Thymus (tissue), 11 donors: ENCODE measurements around the gene ADM5. TPM values are rescaled to one million over a fixed set of nuclear protein-coding genes. Genes with fewer than 3 reads are reported as not detected.

Experiments used
- DNase-seq, 9 donors: peaks; one replicate each; pipeline ENCODE4 v3.0.0-alpha.2; 2013; ENCODE audit warnings: low spot score in 9 of 9, low read depth in 6 of 9, missing footprints in 1 of 9
- H3K27ac ChIP-seq, 2 donors: one replicate each; pipeline ENCODE4 v1.5.1; 2013; ENCODE audit warnings: control low read depth in 1 of 2, low read depth in 1 of 2, low read length in 1 of 2, mild to moderate bottlenecking in 1 of 2, moderate library complexity in 1 of 2
- H3K27me3 ChIP-seq, 2 donors: one replicate each; pipeline ENCODE4 v1.5.1; 2013; ENCODE audit warnings: low read length in 1 of 2; ENCODE audit not compliant: control insufficient read depth in 2 of 2, insufficient read depth in 1 of 2
- H3K36me3 ChIP-seq, 2 donors: one replicate each; pipeline ENCODE4 v1.5.1; 2013; ENCODE audit warnings: low read length in 1 of 2, mild to moderate bottlenecking in 1 of 2, moderate library complexity in 1 of 2; ENCODE audit not compliant: control insufficient read depth in 2 of 2, insufficient read depth in 2 of 2
- H3K4me1 ChIP-seq, 2 donors: one replicate each; pipeline ENCODE4 v1.5.1; 2013; ENCODE audit warnings: low read length in 2 of 2; ENCODE audit not compliant: control insufficient read depth in 2 of 2, insufficient read depth in 2 of 2
- H3K4me3 ChIP-seq, 2 donors: one replicate each; pipeline ENCODE4 v1.5.1; 2013; ENCODE audit warnings: low read length in 2 of 2, control low read depth in 1 of 2, mild to moderate bottlenecking in 1 of 2
- H3K9me3 ChIP-seq, 2 donors: one replicate each; pipeline ENCODE4 v1.5.1; 2013; ENCODE audit warnings: low read length in 1 of 2, mild to moderate bottlenecking in 1 of 2; ENCODE audit not compliant: control insufficient read depth in 2 of 2, insufficient read depth in 1 of 2
- WGBS: extraction: QIAGEN DNeasy Blood & Tissue Kit; methylation state at CpG from one replicate; pipeline ENCODE4 v1.1.7; 2013; 5-methylcytosine and 5-hydroxymethylcytosine counted together
- polyA plus RNA-seq: library from polyadenylated mRNA; stranded (reverse); fragments of 200-250 nt; gene quantifications from one replicate; pipeline ENCODE4 v1.2.3, GENCODE V29; 2013
- total RNA-seq: library from RNA; stranded (reverse); fragments of 120-200 nt; gene quantifications from one replicate; pipeline ENCODE4 v1.2.4, GENCODE V29; 2013
- donor health status: healthy.

Gene ADM5
- total and polyA plus RNA-seq, 2 donors = 0.47 to 5.5 TPM

DNA sequence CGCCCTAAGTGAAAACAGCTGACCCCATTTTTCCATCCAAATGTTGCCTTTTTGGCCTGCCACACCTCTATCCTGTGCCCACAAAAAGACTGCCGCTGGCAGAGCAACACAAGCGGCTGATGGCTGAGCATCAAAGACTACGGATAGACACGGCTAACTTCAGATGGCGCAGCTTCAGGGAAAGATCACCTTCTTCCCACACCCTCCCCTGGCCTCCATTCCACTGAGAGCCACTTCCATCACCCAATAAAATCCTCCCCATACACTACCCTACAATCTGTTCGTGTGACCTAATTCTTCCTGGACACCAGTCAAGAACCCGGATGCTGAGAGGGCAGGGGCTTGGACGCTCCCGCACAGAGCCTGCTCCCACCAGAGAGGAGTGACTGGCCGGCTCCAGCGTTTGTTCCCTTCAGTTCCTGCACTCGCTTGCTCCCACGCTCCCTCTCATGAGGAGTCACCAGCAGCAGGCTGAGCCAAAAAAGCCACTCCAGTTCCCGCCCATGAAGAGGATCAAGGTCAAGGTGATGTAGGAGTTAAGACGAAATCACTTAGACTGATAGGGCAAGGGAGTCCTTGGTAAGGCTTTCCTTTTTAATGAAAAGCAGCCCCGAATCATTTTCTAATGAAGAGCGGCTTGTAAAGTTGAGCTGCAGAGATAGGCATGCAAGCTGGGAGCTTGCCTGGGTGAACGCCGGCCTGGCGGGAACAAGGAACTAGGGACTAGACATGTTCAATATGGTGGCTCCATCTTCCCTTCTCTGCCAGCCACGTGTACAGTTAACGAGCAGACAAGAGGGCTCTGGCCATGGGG is 38.0 kb downstream of the ADM5 start:
- no peak for DNase-seq
- Histone ChIP-seq H3K27ac (no peak overlapping the region), H3K9me3 (no peaks in the 10 kb centered on the region), H3K27me3 (no peaks in the 10 kb centered on the region), H3K4me3 (no peak overlapping the region), H3K4me1 (no peaks in the 10 kb centered on the region), H3K36me3 (no peaks in the 10 kb centered on the region)
- 96% methylated on average over 23 of the region's 23 CpGs for WGBS

DNA sequence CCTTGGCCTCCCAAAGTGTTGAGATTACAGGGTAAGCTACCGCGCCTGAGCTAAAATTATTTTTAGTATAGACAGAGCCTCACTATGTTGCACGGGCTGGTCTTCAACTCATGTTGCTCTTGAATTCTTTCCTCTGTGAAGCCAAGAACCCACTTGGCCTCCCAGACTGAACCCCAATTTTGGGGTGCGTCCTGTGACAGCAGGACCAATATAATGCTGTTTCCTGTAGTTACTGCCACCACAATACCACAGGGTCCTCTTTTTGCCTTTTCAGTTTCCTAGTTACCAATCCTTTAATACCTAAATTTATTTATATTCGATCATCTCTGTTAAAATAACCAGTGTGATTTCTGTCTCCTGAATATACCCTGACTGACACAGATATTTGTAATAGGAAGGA is 40.8 kb downstream of the ADM5 start:
- H3K4me1 ChIP-seq = no peaks in the 10 kb centered on the region
- no peaks in the 10 kb centered on the region for H3K27me3 ChIP-seq
- WGBS = 28% methylated on average over 5 of the region's 5 CpGs
- DNase-seq = no peak
- no peak overlapping the region for H3K27ac ChIP-seq
- H3K9me3 ChIP-seq = no peaks in the 10 kb centered on the region
- H3K36me3 ChIP-seq = no peaks in the 10 kb centered on the region
- H3K4me3 ChIP-seq = no peak overlapping the region

DNA sequence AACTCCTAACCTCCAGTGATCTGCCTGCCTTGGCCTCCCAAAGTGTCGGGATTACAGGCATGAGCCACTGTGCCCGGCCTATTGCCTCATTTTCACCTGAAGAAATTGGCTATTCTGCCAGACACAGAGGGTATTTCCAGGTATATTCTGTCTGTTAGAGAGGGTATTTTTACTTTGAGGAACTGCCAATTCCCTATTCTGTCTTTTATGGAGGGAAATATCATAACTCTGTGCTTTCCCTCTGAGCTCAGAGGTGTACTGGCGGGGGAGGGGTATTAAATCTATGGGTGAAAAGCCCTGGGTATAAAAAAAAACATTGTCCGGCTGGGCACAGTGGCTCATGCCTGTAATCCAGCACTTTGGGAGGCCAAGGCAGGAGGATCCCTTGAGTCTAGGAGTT is 48.9 kb downstream of the ADM5 start:
- Histone ChIP-seq H3K9me3 (no peaks in the 10 kb centered on the region), H3K27me3 (no peaks in the 10 kb centered on the region), H3K4me3 (no peak overlapping the region), H3K27ac (no peak overlapping the region), H3K36me3 (no peaks in the 10 kb centered on the region), H3K4me1 (no peaks in the 10 kb centered on the region)
- no peak for DNase-seq
- 96% methylated on average over 4 of the region's 4 CpGs for WGBS

DNA sequence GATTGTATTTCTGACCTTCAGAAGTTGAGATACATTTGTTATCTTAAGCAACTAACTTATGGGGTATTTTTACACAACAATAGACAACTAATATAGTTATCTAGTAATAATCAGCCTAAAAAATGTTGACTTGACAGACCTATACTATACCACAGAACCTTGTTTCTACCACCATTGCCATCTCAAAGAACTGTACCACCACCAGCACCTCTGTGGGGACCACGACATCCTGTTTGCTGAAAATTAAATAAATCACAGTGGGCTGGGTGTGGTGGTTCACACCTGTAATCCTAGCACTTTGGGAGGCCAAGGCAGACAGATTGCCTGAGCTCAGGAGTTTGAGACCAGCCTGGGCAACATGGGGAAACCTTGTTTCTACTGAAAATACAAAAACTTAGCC is 49.7 kb downstream of the ADM5 start:
- H3K27me3 ChIP-seq = no peaks in the 10 kb centered on the region
- peaks cover 0 to under 1% of the 10 kb centered on the region in 2 donors for H3K9me3 ChIP-seq
- H3K4me1 ChIP-seq = no peaks in the 10 kb centered on the region
- DNase-seq = no peak
- no peak overlapping the region for H3K4me3 ChIP-seq
- WGBS = 88% methylated on average over 1 of the region's 1 CpG
- H3K36me3 ChIP-seq = no peaks in the 10 kb centered on the region
- H3K27ac ChIP-seq = no peak overlapping the region

DNA sequence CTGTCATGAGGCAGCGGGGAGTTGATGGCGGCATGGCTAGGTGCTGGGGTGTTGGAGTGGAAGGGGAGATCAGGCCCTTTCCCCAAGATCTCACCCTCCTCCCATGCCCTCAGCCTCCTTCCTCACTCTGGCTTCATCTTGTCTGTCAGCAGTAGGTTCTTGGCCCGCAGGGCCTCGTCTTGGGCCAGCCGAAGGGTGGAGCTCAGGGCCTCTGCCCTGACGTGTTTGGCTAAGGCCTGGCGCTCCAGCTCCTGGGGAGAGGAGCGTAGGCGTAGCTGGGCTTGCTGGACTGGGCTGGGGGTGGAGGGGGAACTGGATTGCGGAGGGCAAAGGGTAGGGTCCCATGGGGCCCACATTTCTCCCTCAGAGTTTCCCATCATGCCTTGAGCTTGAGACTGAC is 50.5 kb downstream of the ADM5 start:
- Histone ChIP-seq H3K27me3 (no peaks in the 10 kb centered on the region), H3K36me3 (no peaks in the 10 kb centered on the region), H3K9me3 (peaks cover under 1 to 9% of the 10 kb centered on the region in 2 donors), H3K4me3 (no peak overlapping the region), H3K27ac (no peak overlapping the region), H3K4me1 (no peaks in the 10 kb centered on the region)
- DNase-seq = no peak
- WGBS = 96% methylated on average over 10 of the region's 10 CpGs

Other genes starting within 250 kb of the ADM5 start
- gene SLC17A7, start 248.1 kb upstream of the ADM5 start, total RNA-seq = under 0.01 TPM
- 0.57 TPM for gene SLC17A7, start 248.1 kb upstream of the ADM5 start, polyA plus RNA-seq
- 99.1 TPM for gene PIH1D1, start 237.8 kb upstream of the ADM5 start, total RNA-seq
- gene PIH1D1, start 237.8 kb upstream of the ADM5 start, polyA plus RNA-seq = 130 TPM
- gene ALDH16A1, start 236.4 kb upstream of the ADM5 start, total RNA-seq = 28.5 TPM
- gene ALDH16A1, start 236.4 kb upstream of the ADM5 start, polyA plus RNA-seq = 51.6 TPM
- gene FLT3LG, start 215.4 kb upstream of the ADM5 start, total RNA-seq = 22.3 TPM
- 32.1 TPM for gene FLT3LG, start 215.4 kb upstream of the ADM5 start, polyA plus RNA-seq
- gene RPL13A, start 202.0 kb upstream of the ADM5 start, total RNA-seq = 3,666 TPM
- 4,231 TPM for gene RPL13A, start 202.0 kb upstream of the ADM5 start, polyA plus RNA-seq
- gene RPS11, start 193.2 kb upstream of the ADM5 start, total RNA-seq = 3,463 TPM
- 4,965 TPM for gene RPS11, start 193.2 kb upstream of the ADM5 start, polyA plus RNA-seq
- 120 TPM for gene FCGRT, start 176.9 kb upstream of the ADM5 start, total RNA-seq
- gene FCGRT, start 176.9 kb upstream of the ADM5 start, polyA plus RNA-seq = 166 TPM
- 8.8 TPM for gene RCN3, start 161.6 kb upstream of the ADM5 start, total RNA-seq
- gene RCN3, start 161.6 kb upstream of the ADM5 start, polyA plus RNA-seq = 32.7 TPM
- gene NOSIP, start 109.0 kb upstream of the ADM5 start, total RNA-seq = 137 TPM
- gene NOSIP, start 109.0 kb upstream of the ADM5 start, polyA plus RNA-seq = 156 TPM
- 2.2 TPM for gene PRRG2, start 108.3 kb upstream of the ADM5 start, total RNA-seq
- 5.5 TPM for gene PRRG2, start 108.3 kb upstream of the ADM5 start, polyA plus RNA-seq
- gene PRR12, start 98.4 kb upstream of the ADM5 start, total RNA-seq = 2.3 TPM
- 10.2 TPM for gene PRR12, start 98.4 kb upstream of the ADM5 start, polyA plus RNA-seq
- gene RRAS, start 49.5 kb upstream of the ADM5 start, total RNA-seq = 12.7 TPM
- gene RRAS, start 49.5 kb upstream of the ADM5 start, polyA plus RNA-seq = 60.9 TPM
- 3.2 TPM for gene SCAF1, start 47.4 kb upstream of the ADM5 start, total RNA-seq
- 17.2 TPM for gene SCAF1, start 47.4 kb upstream of the ADM5 start, polyA plus RNA-seq
- gene IRF3, start 23.7 kb upstream of the ADM5 start, total RNA-seq = 83.6 TPM
- 259 TPM for gene IRF3, start 23.7 kb upstream of the ADM5 start, polyA plus RNA-seq
- gene BCL2L12, start 23.7 kb upstream of the ADM5 start, total RNA-seq = 18.7 TPM
- 27.1 TPM for gene BCL2L12, start 23.7 kb upstream of the ADM5 start, polyA plus RNA-seq
- gene PRMT1, start 12.3 kb upstream of the ADM5 start, total RNA-seq = 173 TPM
- gene PRMT1, start 12.3 kb upstream of the ADM5 start, polyA plus RNA-seq = 101 TPM
- gene CPT1C, start 1.5 kb downstream of the ADM5 start, total RNA-seq = 0.61 TPM
- gene CPT1C, start 1.5 kb downstream of the ADM5 start, polyA plus RNA-seq = 3.5 TPM
- gene TSKS, start 73.7 kb downstream of the ADM5 start, total RNA-seq = 2.6 TPM
- gene TSKS, start 73.7 kb downstream of the ADM5 start, polyA plus RNA-seq = 2.4 TPM
- gene AP2A1, start 77.4 kb downstream of the ADM5 start, total RNA-seq = 16.5 TPM
- gene AP2A1, start 77.4 kb downstream of the ADM5 start, polyA plus RNA-seq = 26.5 TPM
- gene FUZ, start 123.7 kb downstream of the ADM5 start, total RNA-seq = 16.6 TPM
- 20.9 TPM for gene FUZ, start 123.7 kb downstream of the ADM5 start, polyA plus RNA-seq
- gene MED25, start 128.7 kb downstream of the ADM5 start, total RNA-seq = 7.6 TPM
- gene MED25, start 128.7 kb downstream of the ADM5 start, polyA plus RNA-seq = 48.0 TPM
- 63.6 TPM for gene PTOV1, start 161.6 kb downstream of the ADM5 start, total RNA-seq
- gene PTOV1, start 161.6 kb downstream of the ADM5 start, polyA plus RNA-seq = 125 TPM
- gene PNKP, start 178.0 kb downstream of the ADM5 start, total RNA-seq = 28.4 TPM
- 85.3 TPM for gene PNKP, start 178.0 kb downstream of the ADM5 start, polyA plus RNA-seq
- gene AKT1S1, start 187.8 kb downstream of the ADM5 start, total RNA-seq = 4.4 TPM
- gene AKT1S1, start 187.8 kb downstream of the ADM5 start, polyA plus RNA-seq = 27.9 TPM
- gene TBC1D17, start 188.1 kb downstream of the ADM5 start, total RNA-seq = 2.9 TPM
- 69.7 TPM for gene TBC1D17, start 188.1 kb downstream of the ADM5 start, polyA plus RNA-seq
- 8.6 TPM for gene IL4I1, start 207.3 kb downstream of the ADM5 start, total RNA-seq
- 11.5 TPM for gene IL4I1, start 207.3 kb downstream of the ADM5 start, polyA plus RNA-seq
- 16.0 TPM for gene ATF5, start 239.6 kb downstream of the ADM5 start, total RNA-seq
- 53.9 TPM for gene ATF5, start 239.6 kb downstream of the ADM5 start, polyA plus RNA-seq
- 46.7 TPM for gene NUP62, start 239.9 kb downstream of the ADM5 start, total RNA-seq
- 24.9 TPM for gene NUP62, start 239.9 kb downstream of the ADM5 start, polyA plus RNA-seq